Lower leg skin (tissue), 3 donors: ENCODE measurements around the gene RAB21.

Experiments used
- CTCF ChIP-seq, 3 donors: fragments of 450-650 bp; IDR thresholded peaks; one replicate each; pipeline ENCODE4 v1.5.1; 2016; ENCODE audit warnings: antibody characterized with exemption in 3 of 3, mild to moderate bottlenecking in 3 of 3, moderate library complexity in 2 of 3
- POLR2A ChIP-seq, 2 donors: fragments of 450-650 bp; IDR thresholded peaks; one replicate each; pipeline ENCODE4 v1.6.1; 2016 to 2017; ENCODE audit warnings: antibody characterized with exemption in 2 of 2, mild to moderate bottlenecking in 1 of 2, moderate library complexity in 1 of 2

- TF ChIP-seq CTCF (IDR thresholded peaks at IDR 0.05) (no peak), POLR2A (IDR thresholded peaks at IDR 0.05) (no peak)
Observed at GRCh38 chr12:71763677-71764379, 9.2 kb downstream of the RAB21 start.
